IMR-90 (cell line): ENCODE measurements around the gene JAK1.

Experiments
- BHLHE40 ChIP-seq: fragments of 150-350 bp; IDR thresholded peaks from 2 replicates; pipeline ENCODE4 v1.6.1; 2016; ENCODE audit warnings: mild to moderate bottlenecking, low read depth, low read length
- CEBPB ChIP-seq: IDR thresholded peaks from 2 replicates; pipeline ENCODE4 v1.6.1; 2012; ENCODE audit warnings: low read depth, low read length, improper control_type of control experiment
- ELK1 ChIP-seq: fragments of 150-350 bp; IDR thresholded peaks from 2 replicates; pipeline ENCODE4 v1.6.1; 2016; ENCODE audit warnings: low read depth, mild to moderate bottlenecking, low read length, moderate library complexity, borderline replicate concordance
- MAFK ChIP-seq: IDR thresholded peaks from 2 replicates; pipeline ENCODE4 v1.6.1; 2012; ENCODE audit warnings: low read depth, low read length, improper control_type of control experiment
- MAZ ChIP-seq: IDR thresholded peaks from 2 replicates; pipeline ENCODE4 v1.6.1; 2012; ENCODE audit warnings: low read depth, mild to moderate bottlenecking, low read length, improper control_type of control experiment, moderate library complexity, borderline replicate concordance
- MXI1 ChIP-seq: IDR thresholded peaks from 2 replicates; pipeline ENCODE4 v1.6.1; 2012; ENCODE audit warnings: low read depth, mild to moderate bottlenecking, low read length, moderate library complexity, borderline replicate concordance
- NFE2L2 ChIP-seq: fragments of 150-350 bp; IDR thresholded peaks from 2 replicates; pipeline ENCODE4 v1.6.1; 2016; ENCODE audit warnings: low read depth, mild to moderate bottlenecking, low read length
- POLR2A ChIP-seq: IDR thresholded peaks from 2 replicates; pipeline ENCODE4 v1.6.1; 2012; ENCODE audit warnings: mild to moderate bottlenecking, low read depth, low read length
- RAD21 ChIP-seq: IDR thresholded peaks from 2 replicates; pipeline ENCODE4 v1.6.1; 2012; ENCODE audit warnings: low read length, improper control_type of control experiment
- RCOR1 ChIP-seq: IDR thresholded peaks from 2 replicates; pipeline ENCODE4 v1.6.1; 2012; ENCODE audit warnings: mild to moderate bottlenecking, low read length, improper control_type of control experiment; ENCODE audit not compliant: insufficient replicate concordance
- RFX5 ChIP-seq: IDR thresholded peaks from 2 replicates; pipeline ENCODE4 v1.8.0; 2012; ENCODE audit warnings: low read depth, mild to moderate bottlenecking, low read length, moderate library complexity
- SMC3 ChIP-seq: fragments of 150-350 bp; IDR thresholded peaks from 2 replicates; pipeline ENCODE4 v1.6.1; 2016; ENCODE audit warnings: low read depth, mild to moderate bottlenecking, antibody characterized with exemption, low read length, moderate library complexity
- USF2 ChIP-seq: fragments of 150-350 bp; IDR thresholded peaks from 2 replicates; pipeline ENCODE4 v1.6.1; 2017; ENCODE audit warnings: mild to moderate bottlenecking, antibody characterized with exemption, low read length, low read depth
- TF ChIP-seq, protein P1 (sequence below): conservative IDR thresholded peaks from 2 replicates; pipeline ENCODE4 v1.5.1; 2012; ENCODE audit warnings: mild to moderate bottlenecking, low read depth, low read length, improper control_type of control experiment

- TF ChIP-seq, protein P1, sequence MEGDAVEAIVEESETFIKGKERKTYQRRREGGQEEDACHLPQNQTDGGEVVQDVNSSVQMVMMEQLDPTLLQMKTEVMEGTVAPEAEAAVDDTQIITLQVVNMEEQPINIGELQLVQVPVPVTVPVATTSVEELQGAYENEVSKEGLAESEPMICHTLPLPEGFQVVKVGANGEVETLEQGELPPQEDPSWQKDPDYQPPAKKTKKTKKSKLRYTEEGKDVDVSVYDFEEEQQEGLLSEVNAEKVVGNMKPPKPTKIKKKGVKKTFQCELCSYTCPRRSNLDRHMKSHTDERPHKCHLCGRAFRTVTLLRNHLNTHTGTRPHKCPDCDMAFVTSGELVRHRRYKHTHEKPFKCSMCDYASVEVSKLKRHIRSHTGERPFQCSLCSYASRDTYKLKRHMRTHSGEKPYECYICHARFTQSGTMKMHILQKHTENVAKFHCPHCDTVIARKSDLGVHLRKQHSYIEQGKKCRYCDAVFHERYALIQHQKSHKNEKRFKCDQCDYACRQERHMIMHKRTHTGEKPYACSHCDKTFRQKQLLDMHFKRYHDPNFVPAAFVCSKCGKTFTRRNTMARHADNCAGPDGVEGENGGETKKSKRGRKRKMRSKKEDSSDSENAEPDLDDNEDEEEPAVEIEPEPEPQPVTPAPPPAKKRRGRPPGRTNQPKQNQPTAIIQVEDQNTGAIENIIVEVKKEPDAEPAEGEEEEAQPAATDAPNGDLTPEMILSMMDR, result no peak
- TF ChIP-seq POLR2A (no peak), RFX5 (no peak), MAZ (no peak), USF2 (no peak), BHLHE40 (no peak), RAD21 (no peak), RCOR1 (no peak), SMC3 (no peak), MXI1 (no peak), CEBPB (no peak), ELK1 (no peak), NFE2L2 (no peak), MAFK (no peak)
Measured at GRCh38 chr1:64909031-64909430, 57.3 kb downstream of the JAK1 start.
